Activated CD4-positive, alpha-beta T cell treated with anti-CD3 and anti-CD28 coated beads for 24 hours (primary cell): ENCODE measurements around the gene SLC12A9.

Source experiments
- DNase-seq, 2 donors: peaks; one replicate each; pipeline ENCODE4 v3.0.0-alpha.2; 2020; ENCODE audit warnings: low read depth in 2 of 2

Gene SLC12A9

GRCh38 chr7:100882785-100883526 lies 30.4 kb downstream of the SLC12A9 start:
- DNase-seq = no peak

- no peak for DNase-seq
These were observed 32.4 kb downstream of the SLC12A9 start for GRCh38 chr7:100884736-100885439.

GRCh38 chr7:100885440-100886141 lies 33.1 kb downstream of the SLC12A9 start:
- no peak for DNase-seq

- no peak for DNase-seq
These were observed 33.8 kb downstream of the SLC12A9 start for GRCh38 chr7:100886142-100886935.

GRCh38 chr7:100886936-100887515 lies 34.5 kb downstream of the SLC12A9 start:
- no peak for DNase-seq

GRCh38 chr7:100887516-100888290 lies 35.2 kb downstream of the SLC12A9 start:
- DNase-seq = no peak

- no peak for DNase-seq
These were observed 35.9 kb downstream of the SLC12A9 start for GRCh38 chr7:100888291-100888987.

- no peak for DNase-seq
These were observed 36.7 kb downstream of the SLC12A9 start, which contains the start of gene UFSP1 for GRCh38 chr7:100888988-100889750. Gene UFSP1, minus strand, starts transcription at chr7:100889715. Its CDS starts 444 bp downstream, at chr7:100889271.

GRCh38 chr7:100890653-100891567 lies 38.4 kb downstream of the SLC12A9 start:
- no peak for DNase-seq

GRCh38 chr7:100891568-100892247 lies 39.2 kb downstream of the SLC12A9 start:
- no peak for DNase-seq

GRCh38 chr7:100892364-100893317 lies 40.1 kb downstream of the SLC12A9 start:
- DNase-seq = no peak

- DNase-seq = no peak
These were observed 40.9 kb downstream of the SLC12A9 start for GRCh38 chr7:100893318-100893895.

- DNase-seq = no peak
These were observed 41.6 kb downstream of the SLC12A9 start for GRCh38 chr7:100893910-100894721.

- DNase-seq = no peak
These were observed 42.6 kb downstream of the SLC12A9 start for GRCh38 chr7:100894860-100895700.
